Activated effector memory CD4-positive, alpha-beta T cell treated with anti-CD3 and anti-CD28 coated beads, Interleukin-2, amount 50 U/mL, for 16 hours (primary cell): ENCODE measurements around the gene PRSS33.

Experiments used
- DNase-seq: peaks from one replicate; pipeline ENCODE4 v3.0.0-alpha.2; 2020

Gene PRSS33

DNA sequence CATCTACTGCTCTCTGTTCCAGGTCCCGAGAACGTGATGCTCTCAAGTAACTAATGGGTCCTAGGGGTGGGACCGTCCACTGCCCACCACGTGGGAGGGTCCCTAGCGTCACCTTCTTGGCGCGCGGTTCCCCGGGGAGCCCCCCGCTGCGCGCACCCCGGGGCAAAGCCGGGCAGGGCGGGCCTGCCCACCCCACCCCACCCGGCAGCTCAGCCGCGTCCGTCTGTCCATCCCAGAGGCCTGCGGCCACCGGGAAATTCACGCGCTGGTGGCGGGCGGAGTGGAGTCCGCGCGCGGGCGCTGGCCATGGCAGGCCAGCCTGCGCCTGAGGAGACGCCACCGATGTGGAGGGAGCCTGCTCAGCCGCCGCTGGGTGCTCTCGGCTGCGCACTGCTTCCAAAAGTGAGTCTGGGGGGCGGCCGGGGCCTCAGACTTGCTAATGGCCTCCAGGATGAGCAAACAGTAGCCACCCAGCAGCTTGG lies 11.4 kb upstream of the PRSS33 start:
- DNase-seq, result peak; percentile 51

DNA sequence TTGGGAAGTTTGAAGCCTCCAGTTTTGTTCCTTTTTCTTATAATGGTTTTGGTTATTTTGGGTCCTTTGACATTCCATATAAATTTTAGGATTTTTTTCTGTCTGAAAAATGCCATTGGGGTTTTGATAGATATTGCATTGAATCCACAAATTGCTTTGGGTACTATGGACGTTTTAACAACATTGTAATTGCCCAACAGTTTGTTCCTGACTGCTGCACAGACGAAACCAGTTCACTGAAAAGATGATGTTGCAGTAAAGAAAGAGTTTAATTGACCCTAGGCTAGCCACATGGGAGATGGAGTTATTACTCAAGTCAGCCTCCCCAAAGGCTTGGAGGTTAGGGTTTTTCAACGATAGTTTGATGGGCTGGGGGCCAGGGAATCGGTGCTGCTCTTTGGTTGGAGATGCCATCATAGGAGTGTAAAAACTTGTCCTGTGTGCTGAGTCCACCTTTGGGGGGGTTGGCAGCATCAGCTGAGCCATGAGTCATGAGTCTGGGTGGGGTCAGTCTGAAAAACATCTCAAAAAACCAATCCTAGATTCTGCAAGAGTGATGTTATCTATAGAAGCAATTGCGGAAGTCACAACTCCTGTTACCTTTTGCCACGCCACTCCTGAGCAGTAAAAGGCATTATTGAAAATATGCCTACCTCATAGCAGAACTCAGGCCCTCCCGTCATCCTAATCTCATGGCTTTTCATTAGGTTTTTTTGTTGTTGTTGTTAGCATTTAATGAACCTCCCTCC lies 8.2 kb upstream of the PRSS33 start:
- DNase-seq, result no peak

DNA sequence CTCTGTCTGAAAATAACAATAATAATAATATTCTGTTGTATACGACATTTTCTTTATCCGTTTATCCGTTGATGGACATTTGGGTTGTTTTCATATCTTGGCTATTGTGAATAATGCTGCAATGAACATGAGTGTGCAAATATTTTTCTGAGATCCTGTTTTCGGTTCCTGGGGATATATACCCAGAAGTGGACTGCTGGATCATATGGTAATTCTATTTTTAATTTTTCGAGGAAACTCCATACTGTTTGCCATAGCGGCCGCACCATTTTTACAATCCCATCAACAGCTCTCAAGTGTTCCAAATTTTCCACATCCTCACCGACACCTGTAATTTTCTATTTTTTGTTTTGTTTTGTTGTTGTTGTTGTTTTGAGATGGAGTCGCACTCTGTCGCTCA lies 5.6 kb upstream of the PRSS33 start:
- no peak for DNase-seq

DNA sequence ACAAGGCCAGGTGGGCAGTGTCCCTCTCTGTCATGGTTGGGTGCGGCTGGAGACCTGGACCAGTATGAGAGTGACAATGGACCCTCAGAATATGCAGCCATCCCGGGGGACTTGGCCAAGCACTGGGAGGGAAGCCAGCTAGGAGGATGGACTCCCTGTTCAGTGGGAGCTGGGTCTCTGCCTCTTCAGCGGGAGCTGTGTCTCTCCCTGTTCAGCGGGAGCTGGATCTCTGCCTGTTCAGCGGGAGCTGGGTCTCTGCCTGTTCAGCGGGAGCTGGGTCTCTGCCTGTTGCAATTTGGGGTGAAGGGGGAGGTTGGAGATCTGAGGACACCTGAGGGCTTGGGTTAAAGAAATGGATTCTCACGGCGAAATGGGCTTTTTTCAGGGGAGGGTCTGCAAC lies 3.8 kb upstream of the PRSS33 start:
- peak; percentile 25 for DNase-seq

DNA sequence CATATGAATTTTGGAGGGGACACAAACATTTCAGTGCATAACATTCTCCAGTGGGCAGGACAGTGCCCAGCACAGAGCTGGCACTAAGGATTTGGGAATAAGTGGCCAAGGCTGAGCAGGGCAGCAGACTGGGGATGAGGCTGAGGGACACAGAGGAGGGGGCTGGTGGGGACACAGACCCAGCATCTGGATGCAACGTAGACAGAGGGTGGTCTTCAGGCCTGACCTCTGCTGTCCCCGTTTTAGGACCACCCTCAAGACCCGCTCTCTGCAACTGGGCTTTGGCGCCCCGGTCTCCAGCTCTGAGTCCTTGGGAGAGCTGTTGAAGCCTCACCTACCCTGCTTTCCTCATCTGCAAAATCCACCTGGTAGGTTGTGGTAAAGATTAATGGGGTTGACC lies 3.3 kb upstream of the PRSS33 start:
- peak; percentile 33 for DNase-seq

DNA sequence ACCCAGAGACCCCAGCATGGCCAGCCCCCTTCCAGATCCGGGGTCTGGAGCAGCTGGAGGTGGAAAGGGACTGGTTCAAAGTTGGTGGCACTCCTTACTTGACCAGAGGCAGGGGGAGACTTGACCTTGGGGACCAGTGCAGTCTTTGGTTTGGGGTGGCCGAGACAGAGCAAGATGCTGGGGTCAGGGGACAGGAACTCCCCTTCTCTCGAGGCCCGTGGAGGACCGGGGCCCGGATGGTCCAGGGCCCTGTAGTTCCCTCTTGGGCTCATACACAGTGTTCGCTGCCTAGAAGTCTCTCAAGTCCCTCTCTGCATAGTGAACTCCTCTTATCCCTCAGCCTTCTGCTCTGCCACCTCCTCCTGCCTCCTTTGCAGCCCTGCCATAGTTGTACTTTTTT lies 601 bp upstream of the PRSS33 start:
- peak; percentile 42 for DNase-seq

DNA sequence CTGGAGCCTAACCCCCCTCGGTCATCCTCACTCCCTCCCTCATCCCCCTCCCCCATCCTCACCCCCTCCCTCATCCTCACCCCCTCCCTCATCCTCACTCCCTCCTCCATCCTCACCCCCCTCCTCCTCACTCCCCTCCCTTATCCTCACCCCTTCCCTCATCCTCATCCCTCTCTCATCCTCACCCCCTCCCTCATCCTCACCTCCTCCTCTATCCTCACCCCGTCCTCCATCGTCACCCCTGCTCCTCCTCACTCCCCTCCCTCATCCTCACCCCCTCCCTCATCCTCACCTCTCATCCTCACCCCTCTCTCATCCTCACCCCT lies 571 bp downstream of the PRSS33 start:
- peak; percentile 12 for DNase-seq

DNA sequence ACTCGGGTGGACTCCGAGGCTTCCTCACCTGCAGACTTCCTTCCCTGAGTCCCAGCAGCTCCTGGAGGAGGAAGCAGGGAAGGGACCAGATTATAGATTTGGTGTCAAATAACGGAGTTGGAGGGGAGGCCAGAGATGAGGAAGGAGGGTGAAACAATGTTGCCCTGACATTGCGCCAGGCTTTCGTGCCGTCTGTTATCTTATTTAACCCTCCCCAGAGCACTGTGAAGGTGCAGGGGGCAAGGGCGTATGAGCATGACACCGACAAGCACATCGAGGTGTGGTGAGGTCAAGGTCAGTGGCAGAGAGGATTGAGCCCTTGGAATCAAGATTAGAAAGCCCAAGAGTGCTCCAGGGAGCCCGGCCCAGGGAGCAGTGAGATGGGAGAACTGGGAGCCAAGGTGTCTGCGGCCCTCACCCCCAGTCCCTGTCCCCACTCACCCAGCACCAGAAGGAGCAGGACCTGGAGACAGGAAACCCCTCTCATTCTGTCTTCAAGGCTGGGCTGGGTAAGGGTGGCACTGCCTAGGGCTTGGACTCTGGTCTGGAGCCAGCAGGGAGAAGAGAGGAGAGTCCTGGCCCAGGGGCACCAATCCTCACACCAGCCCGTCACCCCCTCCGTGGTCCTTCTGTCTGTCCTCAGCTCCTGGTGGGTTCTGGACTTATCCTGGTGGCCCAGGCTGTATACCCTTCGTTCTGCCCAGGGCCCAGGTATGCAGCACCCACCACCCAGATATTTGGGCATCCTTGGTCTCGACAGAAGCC lies 1.1 kb downstream of the PRSS33 start:
- peak; percentile 56 for DNase-seq

DNA sequence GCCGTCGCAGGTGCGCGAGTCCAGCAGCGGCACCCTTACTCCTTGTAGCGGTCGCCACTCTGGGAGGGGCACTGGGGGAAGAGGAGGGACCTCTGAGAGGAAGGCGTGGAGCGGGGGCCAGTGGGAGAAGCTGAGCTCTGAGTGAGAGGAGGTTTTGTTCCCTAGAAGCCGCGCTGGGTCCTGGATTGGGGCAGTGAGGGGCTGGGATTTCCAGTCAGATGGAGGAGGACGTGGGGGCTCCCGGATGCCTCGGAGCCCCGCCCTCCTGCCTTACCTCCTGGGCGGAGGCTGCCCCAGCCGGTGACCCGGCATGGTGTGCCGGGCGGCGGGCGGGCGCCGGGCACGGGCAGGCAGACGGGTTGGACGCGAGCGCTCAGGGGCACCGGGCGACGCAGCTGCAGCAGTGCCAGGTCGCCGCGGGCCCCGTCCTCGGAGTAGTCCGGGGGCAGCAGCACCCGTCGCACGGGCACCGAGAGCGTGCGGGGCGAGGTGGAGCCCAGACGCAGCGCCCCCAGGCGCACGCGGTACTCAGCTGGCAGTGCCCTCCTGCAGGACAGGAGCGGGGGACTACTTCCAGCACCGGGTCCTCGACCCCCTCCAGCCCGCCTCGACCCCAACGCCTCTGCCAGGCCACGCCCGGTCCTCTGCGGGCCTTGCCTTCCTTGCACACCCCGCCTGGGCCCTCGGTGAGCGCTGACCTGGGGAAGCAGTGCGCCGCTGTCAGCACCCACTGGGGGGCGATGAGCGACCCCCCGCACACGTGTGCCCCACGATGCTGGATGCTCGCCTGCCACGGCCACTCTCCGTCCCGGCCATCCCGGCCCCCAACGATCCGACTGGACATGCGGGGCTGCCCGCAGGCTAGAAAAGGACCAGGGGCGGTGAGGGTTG lies 2.0 kb downstream of the PRSS33 start:
- DNase-seq, result peak; percentile 74

DNA sequence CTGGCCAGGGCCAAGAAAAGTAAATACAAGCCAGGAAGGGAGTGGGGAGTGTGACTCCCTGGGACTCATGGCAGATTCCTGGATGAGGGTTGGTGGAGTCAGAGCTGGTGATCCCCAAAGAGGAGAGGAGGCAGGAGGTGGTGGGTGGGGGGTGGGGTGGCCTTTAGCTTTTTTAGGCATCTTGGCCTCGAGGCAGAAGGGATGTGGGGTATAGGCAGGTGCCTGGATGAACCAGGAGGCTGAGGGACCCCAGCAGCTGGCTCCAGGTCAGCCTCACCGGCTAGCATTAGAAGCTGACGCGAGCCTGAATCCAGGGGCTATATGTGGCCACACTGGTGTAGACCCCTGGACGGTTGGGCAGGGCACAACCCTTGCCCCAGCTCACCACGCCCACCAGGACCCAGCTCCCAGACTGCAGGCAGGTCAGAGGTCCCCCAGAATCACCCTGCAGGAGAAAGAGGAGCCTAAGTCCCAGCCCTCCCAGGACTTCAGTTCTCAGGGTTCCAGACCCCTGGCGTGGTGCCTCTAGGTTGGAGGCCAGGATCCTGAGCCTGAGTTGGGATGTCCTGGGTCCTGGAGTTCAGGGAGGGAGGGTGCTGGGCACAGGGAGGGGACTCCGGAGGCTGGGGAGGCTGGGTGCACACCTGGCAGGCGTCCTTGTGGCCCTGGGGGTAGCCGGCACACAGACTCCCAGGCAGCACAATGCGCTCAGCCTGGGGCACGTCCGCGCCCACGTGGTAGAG lies 2.8 kb downstream of the PRSS33 start:
- DNase-seq, result peak; percentile 60

DNA sequence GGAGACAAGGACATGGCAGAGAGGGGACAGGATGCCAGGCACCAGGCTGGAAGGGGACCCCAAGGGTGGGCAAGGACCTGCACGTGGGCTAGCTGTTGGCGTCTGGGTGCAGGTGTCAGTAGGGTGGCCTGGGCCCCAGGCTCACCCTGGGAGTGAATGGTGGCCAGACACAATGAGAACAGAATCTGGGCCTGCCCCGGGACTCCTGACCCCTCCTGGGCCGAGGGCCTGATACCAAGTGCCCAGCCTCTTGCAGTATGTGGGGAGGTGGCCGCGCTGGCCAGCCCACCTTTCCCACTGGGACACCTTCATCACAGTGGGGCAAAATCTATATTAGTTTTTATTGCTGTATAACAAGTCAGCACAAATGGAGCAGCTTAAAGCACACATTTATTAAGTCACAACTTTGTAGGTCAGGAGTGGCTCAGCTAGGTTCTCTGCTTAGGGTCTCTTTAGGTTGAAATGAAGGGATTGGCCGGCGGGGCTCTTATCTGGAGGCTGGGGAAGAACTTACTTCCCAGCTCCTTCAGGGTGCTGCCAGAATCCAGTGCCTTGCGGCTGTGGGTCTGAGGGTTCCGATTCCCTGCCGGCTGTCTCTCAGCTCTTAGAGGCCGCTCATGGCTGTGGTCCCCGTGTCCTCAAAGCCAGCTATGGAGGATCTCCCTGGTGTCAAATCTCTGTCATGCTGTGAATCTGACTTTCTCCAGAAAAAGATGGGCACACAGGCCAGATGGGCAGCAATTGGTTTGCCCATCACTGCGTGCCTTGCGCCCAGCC lies 3.6 kb downstream of the PRSS33 start:
- peak; percentile 54 for DNase-seq

DNA sequence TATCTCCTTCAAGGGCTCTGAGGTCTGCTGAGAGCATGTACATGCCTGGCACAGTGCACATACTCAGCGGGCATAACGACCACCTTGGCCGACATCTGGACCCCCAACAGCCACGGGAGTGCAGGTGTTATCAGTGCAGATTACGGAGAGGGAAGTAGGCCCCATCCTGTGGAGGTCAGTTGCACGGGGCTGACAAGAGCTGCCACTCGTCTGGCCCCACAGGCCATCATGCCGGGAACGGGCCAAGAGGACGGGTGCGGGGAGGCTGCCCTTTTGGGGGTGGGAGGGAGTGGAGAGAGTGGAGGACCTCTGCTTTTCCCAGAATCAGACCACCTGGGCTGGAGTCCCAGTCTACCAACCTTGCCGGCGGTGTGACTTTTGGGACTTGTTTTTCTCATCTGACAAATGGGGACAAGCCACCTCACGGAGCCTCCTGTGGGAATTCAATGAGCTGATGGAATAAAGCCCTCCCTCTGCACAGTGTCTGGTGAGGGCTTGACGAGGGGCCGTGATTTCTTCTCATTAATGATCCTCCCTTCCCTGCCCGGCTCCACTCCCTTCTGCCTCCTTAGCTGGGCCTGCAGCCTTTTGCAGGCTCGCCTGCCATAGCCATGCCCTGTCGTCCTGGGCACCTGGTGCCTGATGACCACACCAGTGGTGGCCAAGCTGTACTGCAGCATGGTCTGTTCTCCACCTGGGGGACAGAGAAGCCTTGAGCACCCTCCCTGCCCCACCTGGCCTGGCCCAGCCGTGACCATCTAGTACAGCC lies 4.6 kb downstream of the PRSS33 start:
- peak; percentile 56 for DNase-seq

DNA sequence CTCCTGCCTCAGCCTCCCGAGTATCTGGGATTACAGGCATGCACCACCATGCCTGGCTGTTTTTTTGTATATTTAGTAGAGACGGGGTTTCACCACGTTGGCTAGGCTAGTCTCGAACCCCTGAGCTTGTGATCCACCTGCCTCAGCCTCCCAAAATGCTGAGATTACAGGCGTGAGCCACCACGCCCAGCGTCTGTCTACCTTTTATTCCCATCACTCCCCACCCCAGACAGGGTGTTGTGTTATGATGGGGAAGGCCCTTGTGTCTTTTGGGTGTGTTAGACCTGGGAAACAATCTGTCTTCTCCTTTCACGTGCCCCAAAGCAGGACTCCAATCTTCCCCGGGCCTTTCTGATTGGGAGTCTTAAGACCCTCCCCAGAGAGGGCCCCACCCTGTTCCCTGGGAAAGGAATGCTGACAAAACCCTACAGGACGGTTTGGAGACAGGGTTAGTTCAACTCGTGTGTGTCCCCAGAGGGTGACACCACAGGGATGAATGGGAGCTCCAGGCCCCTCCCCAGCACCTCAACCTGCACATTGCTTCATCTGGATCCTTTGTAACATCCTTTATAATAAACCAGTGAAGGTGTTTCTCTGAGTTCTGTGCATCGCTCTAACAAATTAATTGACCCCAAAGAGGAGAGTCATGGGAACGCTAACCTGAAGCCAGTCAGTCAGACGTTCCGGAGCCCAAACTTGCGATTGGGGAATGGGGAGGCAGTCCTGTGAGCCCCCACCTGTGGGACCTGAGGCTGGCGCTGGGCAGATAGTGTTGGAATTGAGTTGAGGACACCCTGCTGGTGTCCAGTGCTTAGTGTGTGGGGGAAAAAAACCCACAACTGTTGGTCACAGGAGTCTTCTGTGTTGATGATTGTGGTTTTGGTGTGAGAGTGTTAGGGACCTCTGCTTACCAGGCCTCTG lies 7.1 kb downstream of the PRSS33 start:
- DNase-seq, result peak; percentile 49

DNA sequence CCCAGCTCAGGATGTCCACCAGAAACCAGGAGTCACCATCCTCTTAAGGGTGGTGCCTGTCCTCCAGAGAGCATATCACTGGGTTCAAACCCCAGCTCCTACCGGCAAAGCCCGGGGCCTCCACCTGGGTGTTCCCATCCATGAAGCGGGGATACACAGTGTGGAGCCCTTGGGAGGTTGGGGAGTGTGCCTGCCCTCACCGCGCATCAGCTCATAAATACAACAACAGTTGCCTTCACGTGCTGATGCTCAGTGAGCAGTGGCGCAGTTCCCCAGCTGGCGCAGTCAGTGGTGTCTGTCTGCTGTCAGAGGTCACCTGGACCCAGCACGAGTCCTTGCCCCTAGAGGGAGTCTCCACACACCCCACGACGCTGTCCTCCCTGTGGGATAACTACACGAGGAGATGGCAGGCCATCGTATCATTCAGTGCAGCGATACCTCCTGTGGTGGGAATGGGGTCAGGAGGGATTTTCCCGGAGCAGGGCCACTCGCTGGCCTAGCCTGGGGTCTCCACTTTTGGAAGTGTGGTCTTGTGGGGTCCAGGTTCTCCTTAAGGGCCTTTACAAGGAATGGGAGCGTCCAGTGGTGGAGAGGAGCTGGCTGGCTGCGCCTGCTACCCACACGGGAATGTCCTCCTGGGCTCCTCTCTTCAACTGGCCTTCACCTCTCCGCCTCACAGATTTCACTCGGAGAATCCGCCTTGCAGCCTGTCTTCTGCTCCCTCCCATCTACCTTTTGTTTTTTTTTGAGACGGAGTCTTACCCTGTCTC lies 8.0 kb downstream of the PRSS33 start:
- peak; percentile 61 for DNase-seq

DNA sequence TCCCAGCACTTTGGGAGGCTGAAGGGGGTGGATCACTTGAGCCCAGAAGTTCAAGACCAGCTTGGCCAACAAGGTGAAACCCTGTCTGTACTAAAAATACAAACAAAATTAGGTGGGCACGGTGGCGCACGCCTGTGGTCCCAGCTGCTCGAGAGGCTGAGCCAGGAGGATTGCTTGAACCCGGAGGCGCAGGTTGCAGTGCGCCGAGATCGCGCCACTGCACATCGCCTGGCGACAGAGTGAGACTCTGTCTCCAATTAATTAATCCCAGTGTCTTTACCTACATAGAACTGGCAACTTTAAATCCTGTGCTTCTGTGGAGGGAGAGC lies 8.8 kb downstream of the PRSS33 start:
- no peak for DNase-seq

DNA sequence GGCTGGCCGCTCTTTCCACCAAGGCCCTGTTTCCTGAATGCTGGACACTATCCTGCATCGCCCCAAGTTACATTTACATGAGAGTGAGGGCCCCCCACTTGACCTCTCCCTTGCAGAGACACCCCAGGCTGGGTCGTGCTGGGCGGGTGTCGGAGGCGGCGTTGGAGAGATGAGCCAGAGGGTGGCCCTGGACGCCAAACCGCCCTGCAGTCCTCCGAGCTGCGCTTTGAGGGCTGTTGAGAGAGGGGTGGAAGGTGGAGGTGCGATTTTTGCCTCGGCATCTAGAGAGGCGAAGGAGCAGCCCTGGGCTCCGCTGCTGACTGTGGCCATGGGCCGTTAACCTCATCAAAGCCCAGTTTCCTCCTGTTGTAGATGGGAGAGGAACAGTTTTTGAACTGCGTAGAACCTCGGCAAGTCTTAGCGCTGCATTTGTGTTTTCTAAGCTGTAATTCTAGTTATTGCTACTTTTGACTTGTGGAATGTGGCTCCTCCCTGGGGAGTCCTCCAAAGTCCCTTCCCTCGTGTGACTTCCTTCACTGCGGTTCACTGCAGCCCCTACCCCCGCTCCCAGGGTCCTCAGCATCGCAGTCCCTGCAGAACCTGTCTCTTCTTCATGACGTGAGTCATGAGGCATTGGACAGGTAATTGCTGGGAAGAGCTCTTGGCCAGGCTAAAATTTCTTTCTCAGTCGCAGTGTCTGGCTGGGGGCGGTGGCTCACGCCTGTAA lies 9.3 kb downstream of the PRSS33 start:
- DNase-seq, result peak; percentile 77

DNA sequence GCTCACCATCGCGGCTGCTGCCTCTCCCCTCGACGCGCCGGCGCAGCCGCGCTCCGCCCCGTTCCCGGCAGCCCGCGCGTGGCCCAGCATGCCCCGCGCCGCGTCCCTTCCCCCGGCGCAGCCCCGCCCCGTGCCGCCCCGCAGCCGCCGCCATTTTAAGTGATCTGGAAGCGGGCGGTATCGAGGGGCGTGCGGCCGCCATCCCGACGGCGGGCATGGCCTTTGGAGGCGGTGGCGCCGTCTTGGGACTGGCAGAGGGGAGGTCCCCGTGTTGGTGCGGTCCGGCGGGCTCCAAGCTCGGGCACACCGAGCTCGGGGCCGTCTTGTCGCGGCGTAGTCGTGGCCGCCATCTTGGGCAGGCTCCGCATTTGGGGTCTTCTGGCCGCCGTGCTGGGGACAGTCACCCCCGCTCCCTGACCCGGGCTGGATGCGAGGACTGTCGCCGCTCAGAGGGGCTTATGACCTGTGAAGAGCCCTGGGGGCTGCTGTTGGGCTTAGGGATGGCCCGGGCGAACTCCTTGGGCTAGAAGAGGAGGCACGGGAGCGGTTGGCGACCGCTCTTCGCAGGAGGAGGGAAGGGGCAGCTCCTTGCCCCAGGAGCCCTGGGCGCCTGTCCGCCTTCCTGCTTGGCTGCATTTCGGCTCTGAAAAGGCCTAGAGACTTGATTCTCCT lies 10.0 kb downstream of the PRSS33 start, which contains the start of gene ELOB:
Gene ELOB, minus strand, starts transcription at position 50 of the 672 bp plus-strand sequence. Its CDS starts 41 bp downstream, at position 9.
- DNase-seq, result peak; percentile 97
